ENCODE measurements around the gene TCF7L2.

DNA sequence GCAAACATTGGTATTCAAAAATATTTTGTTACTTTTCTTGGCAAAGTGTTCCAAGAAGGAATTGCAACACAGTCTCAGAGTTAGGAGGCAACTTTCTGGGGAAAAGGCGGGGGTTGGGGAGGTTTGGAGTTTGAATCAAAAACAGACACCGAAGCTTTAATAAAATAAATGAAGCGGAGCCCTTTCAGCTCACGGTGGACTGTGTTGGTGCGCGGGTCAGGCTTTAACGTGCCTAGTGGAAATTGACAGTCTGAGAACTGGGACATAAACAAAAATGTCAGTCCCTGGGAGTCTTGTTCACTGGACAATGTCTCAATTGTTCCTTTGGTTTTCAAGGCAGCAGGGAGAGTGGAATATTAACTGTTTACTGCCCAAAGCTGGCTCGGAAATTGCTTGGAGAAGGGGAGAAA, 109.3 kb downstream of the TCF7L2 start:
- TF ChIP-seq, protein P1, sequence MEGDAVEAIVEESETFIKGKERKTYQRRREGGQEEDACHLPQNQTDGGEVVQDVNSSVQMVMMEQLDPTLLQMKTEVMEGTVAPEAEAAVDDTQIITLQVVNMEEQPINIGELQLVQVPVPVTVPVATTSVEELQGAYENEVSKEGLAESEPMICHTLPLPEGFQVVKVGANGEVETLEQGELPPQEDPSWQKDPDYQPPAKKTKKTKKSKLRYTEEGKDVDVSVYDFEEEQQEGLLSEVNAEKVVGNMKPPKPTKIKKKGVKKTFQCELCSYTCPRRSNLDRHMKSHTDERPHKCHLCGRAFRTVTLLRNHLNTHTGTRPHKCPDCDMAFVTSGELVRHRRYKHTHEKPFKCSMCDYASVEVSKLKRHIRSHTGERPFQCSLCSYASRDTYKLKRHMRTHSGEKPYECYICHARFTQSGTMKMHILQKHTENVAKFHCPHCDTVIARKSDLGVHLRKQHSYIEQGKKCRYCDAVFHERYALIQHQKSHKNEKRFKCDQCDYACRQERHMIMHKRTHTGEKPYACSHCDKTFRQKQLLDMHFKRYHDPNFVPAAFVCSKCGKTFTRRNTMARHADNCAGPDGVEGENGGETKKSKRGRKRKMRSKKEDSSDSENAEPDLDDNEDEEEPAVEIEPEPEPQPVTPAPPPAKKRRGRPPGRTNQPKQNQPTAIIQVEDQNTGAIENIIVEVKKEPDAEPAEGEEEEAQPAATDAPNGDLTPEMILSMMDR (conservative IDR thresholded peaks at IDR 0.05 in 1 of 2, IDR thresholded peaks at IDR 0.05 in 1 of 2; ENCODE audit: extremely low read depth in 1 of 2, insufficient read depth in 1 of 2, low read depth in 1 of 2, low read length in 2 of 2), result no peak
- TF ChIP-seq EZH2 (IDR thresholded peaks at IDR 0.05; ENCODE audit: borderline replicate concordance, low read length), result no peak

Measured in mammary epithelial cell (primary cell).